ENCODE results near the gene CKAP5. TPM values are rescaled to one million over a fixed set of nuclear protein-coding genes. Genes with fewer than 3 reads are reported as not detected.

CKAP5 gene
- total RNA-seq, 2 donors from 2014 or later = 162 to 211 TPM

DNA sequence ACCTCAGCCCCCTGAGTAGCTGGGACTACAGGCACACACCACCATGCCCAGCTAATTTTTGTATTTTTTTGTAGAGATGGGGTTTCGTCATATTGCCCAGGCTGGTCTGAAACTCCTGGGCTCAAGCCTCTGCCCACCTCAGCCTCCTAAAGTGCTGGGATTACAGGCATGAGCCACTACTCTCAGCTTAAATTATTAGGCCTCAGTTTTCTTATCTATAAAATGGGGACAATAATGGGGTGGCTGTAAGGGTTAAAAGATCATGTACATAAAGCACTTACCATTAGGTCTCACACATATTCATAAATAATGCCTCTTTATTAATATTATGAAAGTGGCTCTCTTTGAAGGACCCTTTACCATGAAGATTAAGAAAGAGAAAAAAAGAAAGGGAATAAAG, 31.5 kb upstream of the CKAP5 start:
- no peak overlapping the region for H3K4me3 Mint-ChIP-seq
- Histone ChIP-seq H3K27me3 (ENCODE audit: control insufficient read depth, insufficient read depth, low read length, poor library complexity, severe bottlenecking) (no peaks in the 10 kb centered on the region), H3K4me1 (ENCODE audit: control insufficient read depth, insufficient read depth, low read length) (no peaks in the 10 kb centered on the region), H3K4me3 (ENCODE audit: low read length) (no peak overlapping the region), H3K27ac (ENCODE audit: low read depth, low read length) (no peak overlapping the region), H3K9ac (ENCODE audit: extremely low read depth, low read length, poor library complexity, severe bottlenecking) (no peak overlapping the region), H3K36me3 (ENCODE audit: control insufficient read depth, insufficient read depth, low read length) (no peaks in the 10 kb centered on the region), H3K9me3 (ENCODE audit: control insufficient read depth, low read length) (no peaks in the 10 kb centered on the region)
- no peaks in the 10 kb centered on the region for H3K4me1 Mint-ChIP-seq
- no peak for DNase-seq
- H3K27ac Mint-ChIP-seq = no peak overlapping the region
- no peaks in the 10 kb centered on the region for H3K27me3 Mint-ChIP-seq (ENCODE audit: insufficient read depth)
- peaks cover 29% of the 10 kb centered on the region for H3K36me3 Mint-ChIP-seq (ENCODE audit: low read depth)
- WGBS, 2 experiments (ENCODE audit: insufficient coverage in 1 of 2, insufficient read length in 1 of 2) = 90 to 100% methylated on average over 1 of the region's 1 CpG
- no peaks in the 10 kb centered on the region for H3K9me3 Mint-ChIP-seq
- TF ChIP-seq, protein P1, sequence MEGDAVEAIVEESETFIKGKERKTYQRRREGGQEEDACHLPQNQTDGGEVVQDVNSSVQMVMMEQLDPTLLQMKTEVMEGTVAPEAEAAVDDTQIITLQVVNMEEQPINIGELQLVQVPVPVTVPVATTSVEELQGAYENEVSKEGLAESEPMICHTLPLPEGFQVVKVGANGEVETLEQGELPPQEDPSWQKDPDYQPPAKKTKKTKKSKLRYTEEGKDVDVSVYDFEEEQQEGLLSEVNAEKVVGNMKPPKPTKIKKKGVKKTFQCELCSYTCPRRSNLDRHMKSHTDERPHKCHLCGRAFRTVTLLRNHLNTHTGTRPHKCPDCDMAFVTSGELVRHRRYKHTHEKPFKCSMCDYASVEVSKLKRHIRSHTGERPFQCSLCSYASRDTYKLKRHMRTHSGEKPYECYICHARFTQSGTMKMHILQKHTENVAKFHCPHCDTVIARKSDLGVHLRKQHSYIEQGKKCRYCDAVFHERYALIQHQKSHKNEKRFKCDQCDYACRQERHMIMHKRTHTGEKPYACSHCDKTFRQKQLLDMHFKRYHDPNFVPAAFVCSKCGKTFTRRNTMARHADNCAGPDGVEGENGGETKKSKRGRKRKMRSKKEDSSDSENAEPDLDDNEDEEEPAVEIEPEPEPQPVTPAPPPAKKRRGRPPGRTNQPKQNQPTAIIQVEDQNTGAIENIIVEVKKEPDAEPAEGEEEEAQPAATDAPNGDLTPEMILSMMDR (conservative IDR thresholded peaks at IDR 0.05) = no peak

DNA sequence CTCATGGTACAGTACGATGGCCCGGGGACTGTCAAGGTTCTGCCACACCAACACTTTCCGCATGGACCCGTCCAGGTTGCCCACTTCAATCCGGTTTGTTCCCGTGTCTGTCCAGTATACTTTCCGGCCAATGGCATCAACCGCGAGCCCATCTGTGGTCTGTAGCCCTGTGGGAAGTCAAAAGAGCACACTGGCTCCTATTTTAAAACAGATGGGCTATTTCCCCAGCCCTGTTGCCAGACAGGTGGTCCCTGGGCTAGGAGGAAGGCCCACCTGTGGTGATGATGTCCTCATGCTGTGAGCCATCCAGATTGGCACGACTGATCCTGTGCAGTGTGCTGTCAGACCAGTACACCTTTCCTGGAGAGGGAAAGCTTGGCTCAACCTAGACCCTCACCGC, 30.4 kb upstream of the CKAP5 start:
- no peaks in the 10 kb centered on the region for H3K27me3 Mint-ChIP-seq (ENCODE audit: insufficient read depth)
- TF ChIP-seq, protein P1 (conservative IDR thresholded peaks at IDR 0.05) = no peak
- WGBS, 2 experiments (ENCODE audit: insufficient coverage in 1 of 2, insufficient read length in 1 of 2) = 91 to 93% methylated on average over 8 to 11 of the region's 11 CpGs
- Histone ChIP-seq H3K9me3 (ENCODE audit: control insufficient read depth, low read length) (no peaks in the 10 kb centered on the region), H3K4me3 (ENCODE audit: low read length) (no peak overlapping the region), H3K4me1 (ENCODE audit: control insufficient read depth, insufficient read depth, low read length) (no peaks in the 10 kb centered on the region), H3K27me3 (ENCODE audit: control insufficient read depth, insufficient read depth, low read length, poor library complexity, severe bottlenecking) (no peaks in the 10 kb centered on the region), H3K9ac (ENCODE audit: extremely low read depth, low read length, poor library complexity, severe bottlenecking) (no peak overlapping the region), H3K36me3 (ENCODE audit: control insufficient read depth, insufficient read depth, low read length) (no peaks in the 10 kb centered on the region), H3K27ac (ENCODE audit: low read depth, low read length) (no peak overlapping the region)
- no peak overlapping the region for H3K27ac Mint-ChIP-seq
- peaks cover 29% of the 10 kb centered on the region for H3K36me3 Mint-ChIP-seq (ENCODE audit: low read depth)
- no peak for DNase-seq
- no peaks in the 10 kb centered on the region for H3K9me3 Mint-ChIP-seq
- H3K4me3 Mint-ChIP-seq = no peak overlapping the region
- no peaks in the 10 kb centered on the region for H3K4me1 Mint-ChIP-seq

DNA sequence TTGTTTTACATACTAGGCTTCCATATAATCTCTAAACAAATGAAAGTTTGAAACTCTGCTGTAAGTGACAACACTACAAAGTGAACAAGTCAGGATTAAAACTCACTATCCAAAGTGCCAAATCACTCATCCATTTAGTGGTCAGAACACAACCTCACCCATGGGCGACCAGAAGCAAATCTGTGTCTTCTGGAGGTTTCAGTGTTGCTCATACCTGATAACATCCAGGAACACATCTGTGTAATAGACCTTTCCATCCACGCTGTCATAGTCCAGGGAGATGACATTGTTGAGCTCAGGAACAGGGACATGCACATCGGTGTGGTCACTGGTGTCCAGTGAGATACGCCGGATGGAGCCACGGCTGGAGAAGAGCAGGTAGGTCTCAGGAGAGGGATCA, 28.5 kb upstream of the CKAP5 start:
- H3K9ac ChIP-seq (ENCODE audit: extremely low read depth, low read length, poor library complexity, severe bottlenecking) = no peak overlapping the region
- H3K36me3 ChIP-seq (ENCODE audit: control insufficient read depth, insufficient read depth, low read length) = no peaks in the 10 kb centered on the region
- Mint-ChIP-seq H3K36me3 (ENCODE audit: low read depth) (peaks cover 40% of the 10 kb centered on the region), H3K27ac (no peak overlapping the region), H3K4me1 (no peaks in the 10 kb centered on the region), H3K4me3 (no peak overlapping the region), H3K27me3 (ENCODE audit: insufficient read depth) (no peaks in the 10 kb centered on the region), H3K9me3 (no peaks in the 10 kb centered on the region)
- H3K27me3 ChIP-seq (ENCODE audit: control insufficient read depth, insufficient read depth, low read length, poor library complexity, severe bottlenecking) = no peaks in the 10 kb centered on the region
- TF ChIP-seq, protein P1 (conservative IDR thresholded peaks at IDR 0.05) = no peak
- H3K27ac ChIP-seq (ENCODE audit: low read depth, low read length) = no peak overlapping the region
- no peak for DNase-seq
- no peak overlapping the region for H3K4me3 ChIP-seq (ENCODE audit: low read length)
- H3K4me1 ChIP-seq (ENCODE audit: control insufficient read depth, insufficient read depth, low read length) = no peaks in the 10 kb centered on the region
- 94% methylated on average over 3 to 6 of the region's 6 CpGs for WGBS, 2 experiments (ENCODE audit: insufficient coverage in 1 of 2, insufficient read length in 1 of 2)
- H3K9me3 ChIP-seq (ENCODE audit: control insufficient read depth, low read length) = no peaks in the 10 kb centered on the region

Measured in endodermal cell (in vitro differentiated cells).